Amygdala (tissue), 56 donors: ENCODE measurements around the gene SLC66A1.
A peak's percentile ranks its signal among the peaks of the same experiment; 100 is the strongest.
"Not testable (repeated sequence)": the region's sequence is repeated elsewhere in the genome, so short reads cannot be mapped to it uniquely, and the experiment has no call there.

ENCODE experiments used
- DNase-seq, 56 donors: peaks; one replicate each; lab custom pipeline; 2025; lab: John Stamatoyannopoulos, UW

SLC66A1 gene, protein sequence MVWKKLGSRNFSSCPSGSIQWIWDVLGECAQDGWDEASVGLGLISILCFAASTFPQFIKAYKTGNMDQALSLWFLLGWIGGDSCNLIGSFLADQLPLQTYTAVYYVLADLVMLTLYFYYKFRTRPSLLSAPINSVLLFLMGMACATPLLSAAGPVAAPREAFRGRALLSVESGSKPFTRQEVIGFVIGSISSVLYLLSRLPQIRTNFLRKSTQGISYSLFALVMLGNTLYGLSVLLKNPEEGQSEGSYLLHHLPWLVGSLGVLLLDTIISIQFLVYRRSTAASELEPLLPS

DNA sequence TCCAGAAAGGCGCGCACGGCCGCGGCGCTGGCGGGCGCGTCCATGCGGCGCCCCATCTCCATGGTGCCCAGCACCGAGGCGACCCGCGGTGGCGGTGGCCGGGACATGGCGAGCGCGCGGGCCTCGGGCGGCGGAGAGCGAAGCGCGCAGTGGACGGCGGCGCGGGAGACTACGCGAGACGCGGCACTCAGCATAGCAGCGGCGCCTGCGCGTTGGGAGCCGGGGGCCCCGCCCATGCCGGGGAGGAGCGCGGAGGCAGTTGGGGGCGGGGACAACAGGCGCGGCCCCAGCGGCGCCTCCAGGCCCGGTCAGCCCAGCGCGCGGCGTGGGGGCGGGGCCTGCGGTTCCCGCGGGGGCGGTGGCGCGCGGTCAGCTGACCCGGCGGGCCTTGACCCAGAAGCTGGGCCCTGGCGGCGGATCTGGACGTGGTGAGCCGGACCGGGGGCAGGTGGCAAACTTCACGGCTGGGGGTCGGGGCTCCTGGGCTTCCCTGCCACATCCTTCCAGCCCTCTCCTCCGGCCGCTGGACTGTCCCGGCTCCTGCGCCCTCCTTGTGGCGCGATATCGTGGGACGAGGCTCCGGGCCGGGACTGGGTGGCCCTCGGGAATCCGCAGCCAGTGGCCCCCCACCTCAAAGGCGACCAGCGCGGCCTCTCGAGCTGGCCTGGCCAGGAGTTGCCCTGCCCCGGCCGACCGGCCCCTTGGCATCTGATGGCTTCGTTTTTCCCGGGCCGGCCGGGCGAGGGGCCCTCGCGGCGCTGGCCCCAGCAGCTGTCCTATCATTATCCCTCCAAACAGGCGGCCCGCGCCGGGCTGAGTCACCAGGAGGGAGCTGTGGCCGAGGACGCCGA is at the start of gene SLC66A1, which contains the start of gene AKR7A2:
TSS of gene SLC66A1 (plus strand) at position 396 of the 851 bp plus-strand sequence. CDS start 5,352 bp downstream, outside the sequence.
TSS of gene AKR7A2 (minus strand) at position 214 of the 851 bp plus-strand sequence. CDS start at position 194, 20 bp downstream.
- peak in 55 of 56 donors; percentile 58 to 96 (median 85) for DNase-seq

GRCh38 chr1:19262744-19263143 is 49.4 kb upstream of the SLC66A1 start:
- no peak for DNase-seq

DNA sequence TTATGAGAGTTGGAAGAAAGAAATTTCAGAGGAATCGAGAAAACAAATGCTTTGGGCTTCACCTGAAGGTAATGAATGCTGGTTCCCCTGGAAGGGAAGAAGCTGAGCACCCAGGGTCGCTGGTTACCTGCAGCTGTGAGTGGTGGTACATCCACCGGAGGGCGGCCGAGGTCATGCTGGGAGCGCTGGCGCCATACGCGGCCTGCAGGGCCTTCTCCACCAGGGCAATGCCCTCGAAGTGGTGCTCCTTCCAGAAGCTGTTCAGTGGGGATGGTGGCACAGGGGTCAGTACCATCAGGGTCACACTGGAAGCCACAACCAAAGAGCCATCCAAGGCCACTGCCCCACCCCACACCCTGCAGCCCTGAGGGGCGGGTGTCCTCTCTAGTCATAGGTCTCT is 43.7 kb upstream of the SLC66A1 start:
- no peak for DNase-seq

GRCh38 chr1:19269427-19270342 is 42.4 kb upstream of the SLC66A1 start:
- not testable (repeated sequence) for DNase-seq

GRCh38 chr1:19270343-19270730 is 41.8 kb upstream of the SLC66A1 start:
- DNase-seq: not testable (repeated sequence)

DNA sequence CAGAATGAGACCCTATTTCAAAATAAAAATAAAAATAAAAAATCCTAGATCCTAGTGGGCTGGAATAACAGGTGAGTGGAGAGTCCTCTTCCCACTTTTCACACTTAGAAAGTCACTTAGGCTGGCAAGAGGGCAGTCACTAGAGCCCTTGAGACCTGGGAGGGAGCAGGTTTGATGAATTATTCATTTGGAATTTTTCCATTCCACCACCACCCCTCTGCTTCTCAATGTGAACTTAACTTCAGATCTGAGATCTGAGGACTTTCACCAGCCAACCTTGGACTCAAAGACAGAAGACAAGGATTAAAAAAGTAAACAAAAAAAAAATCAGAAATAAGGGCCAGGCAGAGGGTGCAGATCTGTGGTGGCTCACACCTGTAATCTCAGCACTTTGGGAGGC is 40.1 kb upstream of the SLC66A1 start:
- DNase-seq: no peak

DNA sequence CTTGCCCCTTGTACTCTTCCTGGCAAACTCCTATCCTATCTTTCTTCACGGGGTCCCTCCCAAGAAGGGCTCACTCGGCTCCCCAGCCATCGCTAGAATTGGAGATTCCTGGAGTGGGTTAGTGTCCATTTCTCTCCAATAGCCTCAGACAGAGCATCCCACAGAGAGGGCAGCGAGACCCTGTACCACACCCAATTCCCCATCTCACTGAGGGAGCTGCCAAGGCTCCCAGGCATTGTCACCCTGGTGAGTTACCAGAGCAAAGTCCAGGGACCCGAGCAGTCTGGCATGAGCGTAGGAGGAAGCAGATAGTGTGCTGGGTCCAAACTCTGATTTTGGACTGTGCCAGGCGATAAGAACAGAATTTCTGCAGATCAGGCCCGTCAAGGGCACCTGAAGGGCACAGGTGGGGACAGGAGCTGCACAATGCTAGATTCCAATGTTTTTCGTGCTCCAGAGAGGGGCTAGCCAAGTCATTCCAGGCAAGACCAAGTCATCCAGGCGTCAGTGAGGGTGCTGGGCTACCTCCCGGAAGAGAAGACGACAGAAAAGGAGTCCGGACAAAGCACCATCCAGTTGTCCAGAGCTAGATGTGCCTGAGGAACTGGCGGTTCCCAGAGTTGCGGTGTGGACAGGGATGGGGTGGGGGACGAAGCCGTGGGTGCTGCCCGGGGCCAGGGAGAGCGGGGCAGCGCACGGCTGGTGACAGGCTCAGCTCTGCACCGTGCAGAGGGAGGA is 38.9 kb upstream of the SLC66A1 start:
- no peak for DNase-seq

GRCh38 chr1:19273844-19274531 is 38.1 kb upstream of the SLC66A1 start:
- DNase-seq: not testable (repeated sequence)

DNA sequence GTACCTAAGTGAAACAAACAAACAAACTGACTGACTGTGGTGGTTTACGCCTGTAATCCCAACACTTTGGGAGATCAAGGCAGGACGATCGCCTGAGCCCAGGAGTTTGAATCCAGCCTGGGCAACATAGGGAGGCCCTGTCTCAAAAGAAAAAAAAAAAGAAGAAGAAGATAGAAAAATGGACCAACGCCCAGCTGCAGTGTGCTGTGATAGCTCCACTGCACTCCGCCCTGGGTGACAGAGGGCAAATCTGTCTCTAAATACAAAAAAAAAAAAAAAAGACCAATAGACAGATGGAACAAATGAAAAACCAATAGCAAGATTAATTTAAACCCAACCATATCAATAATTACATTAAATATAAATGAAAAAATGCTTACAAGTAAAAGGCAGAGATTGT is 37.5 kb upstream of the SLC66A1 start:
- no peak for DNase-seq

- DNase-seq: no peak
Observed at GRCh38 chr1:19283891-19284290, 28.2 kb upstream of the SLC66A1 start.

DNA sequence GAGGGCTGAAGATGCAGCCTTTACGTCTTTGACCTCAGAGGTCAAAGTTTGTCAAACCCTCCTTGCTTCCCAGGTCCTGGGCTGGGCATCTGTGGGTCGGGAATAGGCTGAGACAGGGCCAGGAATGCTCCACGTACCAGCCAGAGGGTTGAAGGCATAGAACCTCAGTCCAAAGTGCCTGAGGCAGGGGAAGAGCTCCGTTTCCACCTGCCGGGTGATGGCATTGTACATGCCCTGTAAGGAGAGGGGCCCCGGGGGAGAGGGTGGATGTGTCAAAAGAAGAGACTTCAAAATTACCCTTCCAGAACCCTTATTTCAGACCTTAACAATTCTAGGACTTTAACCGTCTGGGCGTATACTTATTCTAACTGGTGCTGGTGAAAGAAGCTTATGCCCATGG is 27.2 kb upstream of the SLC66A1 start:
- no peak for DNase-seq

- DNase-seq: not testable (repeated sequence)
Observed at GRCh38 chr1:19285366-19285765, 26.8 kb upstream of the SLC66A1 start.

DNA sequence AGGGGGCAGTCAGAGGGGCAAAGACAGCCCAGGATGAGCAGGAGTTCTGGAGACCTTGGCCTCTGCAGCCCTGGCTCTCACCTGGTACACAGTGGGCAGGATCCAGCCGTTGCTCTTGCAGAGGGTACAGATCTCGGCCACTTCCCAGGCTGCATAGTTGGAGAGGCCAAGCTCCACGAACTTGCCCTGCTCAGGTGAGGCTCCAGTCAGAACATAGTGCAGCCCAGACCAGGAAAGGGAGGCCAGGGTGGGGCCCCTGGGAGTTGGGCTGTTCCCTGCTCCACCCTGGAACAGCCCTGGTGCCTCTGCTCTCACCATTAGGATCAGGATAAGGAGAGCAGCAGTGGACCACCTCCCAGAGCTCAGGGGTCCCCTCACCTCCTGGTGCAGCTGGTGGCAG is 26.3 kb upstream of the SLC66A1 start:
- DNase-seq: not testable (repeated sequence)

GRCh38 chr1:19287436-19288185 is 24.5 kb upstream of the SLC66A1 start:
- DNase-seq: no peak

DNA sequence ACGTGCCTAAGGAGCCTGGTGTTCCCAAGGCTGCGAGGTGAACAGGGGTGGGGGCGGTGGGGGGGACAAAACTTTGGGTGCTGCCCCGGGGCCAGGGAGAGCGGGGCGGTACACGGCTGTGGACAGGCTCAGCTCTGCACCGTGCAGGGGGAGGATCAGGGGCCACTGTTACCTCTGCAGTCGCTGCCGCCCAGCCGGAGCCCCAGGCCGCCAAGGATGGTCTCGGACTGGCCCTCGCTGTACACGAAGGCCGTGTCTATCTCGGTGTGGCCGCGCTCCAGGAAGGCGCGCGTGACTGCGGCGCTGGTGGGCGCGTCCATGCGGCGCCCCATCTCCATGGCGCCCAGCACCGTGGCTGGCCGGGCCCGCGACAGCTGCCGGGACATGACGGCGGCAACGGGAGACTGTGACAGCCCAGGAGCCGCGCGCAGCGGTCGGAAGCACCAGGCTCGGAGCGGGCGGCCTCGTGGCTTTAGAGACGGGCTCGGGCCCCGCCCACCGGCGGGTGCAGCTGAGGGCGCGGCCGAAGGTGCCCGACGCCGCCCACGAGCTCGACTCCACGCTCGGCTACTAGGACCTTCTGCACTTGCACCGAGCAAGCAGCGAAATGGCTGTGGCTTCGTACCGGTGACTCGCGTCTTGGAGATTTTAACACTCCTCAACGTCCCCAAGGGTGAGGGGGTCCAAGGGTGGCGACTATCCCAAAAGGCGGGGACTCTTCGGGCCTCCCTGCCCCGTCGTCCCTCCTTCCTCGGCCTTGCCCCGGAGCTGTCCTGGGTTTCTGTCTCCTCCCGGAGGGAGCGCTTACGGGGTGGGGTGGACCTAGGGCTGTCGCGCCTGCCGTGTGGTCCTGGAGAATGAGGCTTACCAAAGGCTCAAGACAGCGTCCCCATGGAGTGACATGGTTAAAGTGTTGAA is 23.5 kb upstream of the SLC66A1 start, which contains the start of gene AKR7A3:
TSS of gene AKR7A3 (minus strand) at position 447 of the 918 bp plus-strand sequence. CDS start at position 386, 61 bp downstream.
- DNase-seq: peak in 29 of 56 donors; percentile 4 to 67 (median 31)

DNA sequence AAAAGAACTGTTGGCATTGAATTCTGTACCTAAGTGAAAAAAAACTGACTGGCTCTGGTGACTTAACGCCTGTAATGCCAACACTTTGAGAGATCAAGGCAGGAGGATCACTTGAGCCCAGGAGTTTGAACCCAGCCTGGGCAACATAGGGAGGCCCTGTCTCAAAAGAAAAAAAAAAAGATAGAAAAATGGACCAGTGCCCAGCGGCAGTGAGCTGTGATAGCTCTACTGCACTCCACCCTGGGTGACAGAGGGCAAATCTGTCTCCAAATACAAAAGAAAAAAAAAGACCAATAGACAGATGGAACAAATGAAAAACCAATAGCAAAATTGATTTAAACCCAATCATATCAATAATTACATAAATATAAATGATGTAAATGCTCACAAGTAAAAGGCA is 22.9 kb upstream of the SLC66A1 start:
- DNase-seq: no peak

GRCh38 chr1:19294638-19295037 is 17.5 kb upstream of the SLC66A1 start:
- no peak for DNase-seq
